BE2C (cell line): ENCODE measurements around the gene CLDN5.

Experiments
- DNase-seq: peaks from one replicate; pipeline ENCODE4 v3.0.0-alpha.2; 2020
- H3K27me3 ChIP-seq: fragments of 250-450 bp; sonication (Bioruptor Pico); 2 replicates; pipeline ENCODE4 v1.5.1; 2020; ENCODE audit warnings: mild to moderate bottlenecking
- H3K36me3 ChIP-seq: fragments of 250-450 bp; sonication (Bioruptor Pico); 2 replicates; pipeline ENCODE4 v1.5.1; 2020; ENCODE audit warnings: mild to moderate bottlenecking
- H3K4me1 ChIP-seq: fragments of 250-450 bp; sonication (Bioruptor Pico); 2 replicates; pipeline ENCODE4 v1.5.1; 2020
- H3K4me3 ChIP-seq: 2 replicates; pipeline ENCODE4 v1.5.1; 2011; ENCODE audit warnings: low read depth, low read length
- H3K9me3 ChIP-seq: fragments of 250-450 bp; sonication (Bioruptor Pico); 2 replicates; pipeline ENCODE4 v1.5.1; 2020
- CTCF ChIP-seq: IDR thresholded peaks from 2 replicates; pipeline ENCODE4 v1.5.1; 2012; ENCODE audit warnings: mild to moderate bottlenecking, low read depth, low read length

Gene CLDN5

DNA sequence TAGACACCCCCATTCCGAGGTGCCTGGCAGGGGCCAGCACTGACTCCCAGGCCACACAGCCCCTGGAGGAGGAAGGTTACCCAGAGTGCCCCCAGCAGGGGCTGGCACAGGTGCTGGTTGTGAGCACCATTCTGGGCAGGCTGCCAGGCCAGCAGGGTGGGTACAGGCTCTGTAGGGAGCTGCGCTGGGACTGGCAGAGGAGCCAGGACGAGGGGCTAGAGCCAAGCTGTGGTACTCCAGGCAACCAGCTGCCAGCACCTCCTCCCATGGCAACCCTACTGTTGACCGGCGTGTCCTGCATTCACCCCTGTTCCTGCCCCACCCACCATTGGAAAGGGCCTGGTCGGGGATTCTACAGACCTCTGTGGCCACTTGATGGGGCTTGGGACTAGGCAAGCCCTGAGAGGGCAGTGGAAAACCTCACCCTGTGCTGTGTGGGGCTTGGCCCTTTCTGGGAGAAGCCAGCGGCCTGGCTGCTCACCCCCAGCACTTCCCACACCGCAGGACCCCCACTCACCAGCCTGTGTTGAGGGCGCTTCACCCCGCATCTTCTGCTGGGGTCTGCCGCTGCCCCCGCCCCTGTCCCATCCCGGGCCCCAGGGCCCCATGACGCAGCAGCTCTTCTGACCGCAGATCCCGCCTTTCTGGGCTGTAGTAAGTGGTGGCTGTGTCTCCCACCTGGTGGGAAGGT lies 1.9 kb downstream of the CLDN5 start:
- H3K27me3 ChIP-seq = no peaks in the 10 kb centered on the region
- peaks cover 7% of the 10 kb centered on the region for H3K36me3 ChIP-seq
- TF ChIP-seq CTCF = no peak
- H3K4me1 ChIP-seq = peaks cover 5% of the 10 kb centered on the region
- no peak overlapping the region for H3K4me3 ChIP-seq
- H3K9me3 ChIP-seq = no peaks in the 10 kb centered on the region
- DNase-seq = peak; percentile 57

DNA sequence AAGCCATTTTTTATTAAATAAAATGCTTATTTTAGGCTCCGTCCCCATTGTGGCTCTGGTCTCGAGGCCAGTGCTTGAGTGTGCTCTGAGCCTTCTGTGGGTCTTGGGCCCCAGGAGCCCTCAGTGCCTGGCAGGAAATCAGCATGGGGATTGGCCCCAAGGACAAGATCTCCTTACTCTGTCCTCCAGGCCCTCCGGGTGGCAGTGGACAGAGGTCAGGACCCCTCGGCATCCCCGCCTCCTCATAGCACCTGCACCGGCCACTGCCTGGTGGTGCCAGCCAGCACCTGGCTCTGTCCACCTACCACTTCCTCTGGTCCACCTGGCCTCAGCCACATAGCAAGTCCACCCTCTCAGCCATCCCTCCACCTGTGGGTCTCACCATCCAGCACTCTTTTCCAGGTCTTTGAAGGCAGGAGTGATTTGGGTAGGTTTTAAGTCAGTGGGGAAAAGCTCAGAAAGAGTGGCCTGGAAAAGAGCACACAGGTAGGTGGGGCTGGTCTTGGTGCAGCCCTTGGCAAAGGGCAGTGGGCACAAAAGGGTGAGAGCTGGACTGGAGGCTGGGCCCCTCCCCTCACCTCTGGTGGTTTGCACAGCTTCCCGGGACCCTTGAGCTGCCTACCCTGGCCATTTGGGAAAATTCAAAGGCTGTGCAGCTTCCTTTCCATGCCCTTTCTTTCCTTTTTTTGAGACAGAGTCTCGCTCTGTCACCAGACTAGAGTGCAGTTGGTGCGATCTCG lies 3.5 kb downstream of the CLDN5 start:
- no peak for DNase-seq
- Histone ChIP-seq H3K4me1 (no peaks in the 10 kb centered on the region; the same call in none of the 2 replicates), H3K36me3 (peaks cover 19% of the 10 kb centered on the region), H3K4me3 (no peak overlapping the region), H3K9me3 (no peaks in the 10 kb centered on the region), H3K27me3 (no peaks in the 10 kb centered on the region)
- TF ChIP-seq CTCF = no peak

- no peaks in the 10 kb centered on the region for H3K27me3 ChIP-seq
- peaks cover 26% of the 10 kb centered on the region for H3K36me3 ChIP-seq
- no peaks in the 10 kb centered on the region; the same call in 1 of the 2 replicates for H3K4me1 ChIP-seq
- no peak overlapping the region for H3K4me3 ChIP-seq
- no peaks in the 10 kb centered on the region for H3K9me3 ChIP-seq
- DNase-seq = no peak
- no peak for TF ChIP-seq CTCF
Observed at GRCh38 chr22:19520007-19520406, 4.2 kb downstream of the CLDN5 start.

DNA sequence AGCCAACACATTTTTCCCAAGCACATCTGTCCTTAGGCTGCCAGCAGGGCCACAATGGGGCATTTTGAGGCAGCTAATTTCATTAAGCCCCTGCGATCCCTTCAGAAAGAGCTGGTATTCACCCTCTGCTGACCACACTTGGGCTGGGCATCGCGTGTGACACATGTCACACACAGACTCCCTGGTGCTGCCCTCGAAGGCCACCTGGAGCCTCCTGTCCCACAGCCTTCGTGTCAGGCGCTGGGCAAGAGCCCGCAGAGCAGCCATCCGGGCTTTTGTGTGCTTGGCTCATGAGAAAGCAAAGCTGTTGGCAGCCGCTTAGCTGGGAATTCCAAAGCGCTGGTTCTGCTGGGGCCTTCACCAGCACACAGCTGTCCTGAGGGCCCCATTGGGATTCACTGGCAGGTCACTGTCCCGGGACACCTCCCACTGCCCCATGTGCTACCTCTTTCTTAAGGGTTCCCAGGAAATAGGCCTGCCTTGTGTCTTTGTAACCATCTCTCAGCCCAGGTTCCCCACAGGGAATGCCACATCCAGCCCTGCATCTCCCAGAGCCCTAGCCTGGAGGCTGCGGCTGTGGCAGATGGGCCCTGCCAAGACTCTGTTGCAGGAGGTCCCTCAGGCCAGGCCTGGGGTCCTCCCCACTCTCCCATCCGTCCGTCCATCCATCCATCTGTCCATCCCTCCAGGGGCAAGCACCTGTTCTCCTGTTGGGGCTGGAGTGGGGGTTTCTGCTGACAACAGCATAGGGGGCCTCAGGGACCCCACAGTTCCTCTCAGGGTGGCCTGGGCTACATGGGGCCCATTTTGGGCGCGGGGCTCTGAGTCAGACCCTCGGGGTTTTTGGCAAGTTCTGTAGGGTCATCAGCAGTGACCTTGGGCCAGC lies 4.9 kb downstream of the CLDN5 start:
- H3K4me3 ChIP-seq = no peak overlapping the region
- no peak for TF ChIP-seq CTCF
- no peaks in the 10 kb centered on the region for H3K27me3 ChIP-seq
- peaks cover 34% of the 10 kb centered on the region for H3K36me3 ChIP-seq
- H3K9me3 ChIP-seq = no peaks in the 10 kb centered on the region
- H3K4me1 ChIP-seq = no peaks in the 10 kb centered on the region; the same call in 1 of the 2 replicates
- DNase-seq = no peak

DNA sequence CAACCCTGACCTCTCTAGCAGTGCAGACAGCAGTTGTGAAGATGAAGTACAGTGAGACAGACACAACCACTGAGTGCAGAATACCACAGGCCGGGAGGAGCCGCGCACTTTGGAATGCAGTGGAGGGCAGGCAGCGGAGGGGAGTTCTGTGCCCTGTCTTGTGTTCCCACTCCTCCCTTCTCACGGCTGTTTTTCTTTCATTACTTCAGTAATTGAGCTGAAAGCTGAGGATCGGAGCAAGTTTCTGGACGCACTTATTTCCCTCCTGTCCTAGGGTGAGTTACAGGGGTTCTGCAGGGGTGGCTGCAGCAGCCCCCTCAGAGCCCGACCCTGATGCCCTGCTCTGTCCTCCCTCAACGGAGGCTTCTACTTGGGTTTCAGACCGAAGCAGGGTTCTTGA lies 5.6 kb downstream of the CLDN5 start:
- Histone ChIP-seq H3K4me1 (no peaks in the 10 kb centered on the region; the same call in 1 of the 2 replicates), H3K9me3 (no peaks in the 10 kb centered on the region), H3K36me3 (peaks cover 40% of the 10 kb centered on the region), H3K4me3 (no peak overlapping the region), H3K27me3 (no peaks in the 10 kb centered on the region)
- no peak for DNase-seq
- no peak for TF ChIP-seq CTCF
